ENCODE measurements around the gene CC2D1A. TPM values are rescaled to one million over a fixed set of nuclear protein-coding genes. Genes with fewer than 3 reads are reported as not detected.
"Not testable (repeated sequence)": the region's sequence is repeated elsewhere in the genome, so short reads cannot be mapped to it uniquely, and the experiment has no call there.

CC2D1A gene
- polyA plus RNA-seq, 12 donors = 7.6 to 28.3 (median 12.1) TPM; not detected in 1

GRCh38 chr19:13960863-13961784 lies 55.1 kb downstream of the CC2D1A start:
- no peak for DNase-seq

- no peak for DNase-seq
These were observed 56.1 kb downstream of the CC2D1A start for GRCh38 chr19:13961826-13962698.

- peak; percentile 63 for DNase-seq
These were observed 57.0 kb downstream of the CC2D1A start for GRCh38 chr19:13962699-13963602.

DNA sequence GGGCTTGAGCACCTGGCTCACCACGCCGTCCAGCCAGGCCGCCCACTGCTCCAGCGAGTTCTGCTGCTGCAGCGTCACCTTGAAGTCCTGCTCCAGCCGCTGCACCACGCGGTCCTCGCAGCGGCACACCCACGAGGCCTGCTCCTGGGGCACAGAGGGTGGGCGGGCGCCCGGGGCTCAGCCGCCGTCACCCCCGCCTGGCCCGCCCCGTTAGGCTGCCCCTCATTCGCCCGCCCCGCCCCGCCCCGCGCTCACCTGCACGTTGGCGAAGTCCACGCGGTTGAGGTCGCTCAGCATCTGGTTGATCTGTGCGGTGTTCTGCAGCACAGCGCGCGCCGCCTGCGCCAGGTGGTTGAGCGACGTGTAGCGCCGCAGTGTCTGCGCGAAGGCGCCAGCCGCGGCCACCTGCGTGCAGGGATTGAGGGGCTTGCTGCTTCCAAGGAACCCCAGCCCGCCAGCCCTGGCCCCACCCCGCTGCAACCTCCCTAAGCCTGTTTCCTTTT lies 57.7 kb downstream of the CC2D1A start:
- no peak for DNase-seq

DNA sequence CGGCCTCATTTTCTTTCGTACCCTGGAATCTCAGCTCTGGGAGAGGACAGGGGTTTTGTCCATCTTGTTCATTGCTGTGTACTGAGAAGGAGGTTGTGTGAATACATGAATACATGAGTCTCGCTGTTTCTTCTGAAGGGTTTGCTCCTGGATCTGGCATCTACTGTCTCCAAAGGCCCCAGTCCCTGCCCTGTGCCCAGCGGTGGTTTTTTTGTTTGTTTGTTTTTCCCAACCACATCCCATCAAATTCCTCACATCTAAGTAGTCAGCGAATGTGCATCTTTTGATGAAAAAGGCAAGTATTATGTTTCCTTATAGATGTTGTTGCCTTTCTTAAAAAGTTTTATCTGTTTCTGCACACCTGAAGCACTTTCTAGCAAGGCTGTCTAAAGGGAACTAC lies 58.8 kb downstream of the CC2D1A start:
- no peak for DNase-seq

- DNase-seq = no peak
These were observed 59.4 kb downstream of the CC2D1A start for GRCh38 chr19:13965377-13965896.

DNA sequence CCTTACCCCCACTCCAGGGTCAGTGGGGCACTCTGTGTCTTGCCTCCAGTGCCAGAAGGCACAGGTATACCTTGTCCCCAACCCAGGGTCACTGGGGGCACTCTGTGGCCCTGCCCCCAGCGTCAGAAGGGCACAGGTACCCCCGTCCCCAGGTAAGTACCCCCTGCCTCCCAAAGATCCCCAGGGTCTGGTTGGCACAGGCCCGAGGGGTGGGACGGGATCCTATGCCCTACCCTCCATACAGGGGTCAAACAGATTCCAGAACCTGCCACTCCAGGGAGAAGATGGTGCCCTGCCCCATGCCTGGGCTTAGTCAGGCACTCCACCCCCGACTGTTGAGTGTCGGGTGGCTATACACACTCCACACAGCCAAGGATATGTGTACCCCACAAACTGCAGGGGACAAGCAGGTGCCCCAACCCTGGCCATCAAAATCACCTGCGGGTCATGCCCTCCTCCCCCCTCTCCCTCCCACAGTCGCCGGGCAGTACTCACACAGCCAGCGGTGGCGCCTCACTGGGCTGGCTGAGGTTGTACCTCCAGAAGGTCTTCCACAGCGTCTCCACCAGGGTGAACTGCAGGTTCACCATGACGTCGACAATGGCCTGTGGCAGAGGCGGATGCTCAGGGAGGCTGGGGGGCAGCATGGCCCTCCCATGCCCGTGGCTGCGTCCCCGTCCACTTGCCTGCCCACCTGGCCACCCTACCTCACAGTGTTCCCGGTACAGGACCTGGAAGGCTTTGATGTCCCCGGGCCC lies 60.1 kb downstream of the CC2D1A start:
- DNase-seq = no peak

GRCh38 chr19:13966684-13967128 lies 60.7 kb downstream of the CC2D1A start:
- no peak for DNase-seq

- DNase-seq = not testable (repeated sequence)
These were observed 61.2 kb downstream of the CC2D1A start for GRCh38 chr19:13967206-13967605.

DNA sequence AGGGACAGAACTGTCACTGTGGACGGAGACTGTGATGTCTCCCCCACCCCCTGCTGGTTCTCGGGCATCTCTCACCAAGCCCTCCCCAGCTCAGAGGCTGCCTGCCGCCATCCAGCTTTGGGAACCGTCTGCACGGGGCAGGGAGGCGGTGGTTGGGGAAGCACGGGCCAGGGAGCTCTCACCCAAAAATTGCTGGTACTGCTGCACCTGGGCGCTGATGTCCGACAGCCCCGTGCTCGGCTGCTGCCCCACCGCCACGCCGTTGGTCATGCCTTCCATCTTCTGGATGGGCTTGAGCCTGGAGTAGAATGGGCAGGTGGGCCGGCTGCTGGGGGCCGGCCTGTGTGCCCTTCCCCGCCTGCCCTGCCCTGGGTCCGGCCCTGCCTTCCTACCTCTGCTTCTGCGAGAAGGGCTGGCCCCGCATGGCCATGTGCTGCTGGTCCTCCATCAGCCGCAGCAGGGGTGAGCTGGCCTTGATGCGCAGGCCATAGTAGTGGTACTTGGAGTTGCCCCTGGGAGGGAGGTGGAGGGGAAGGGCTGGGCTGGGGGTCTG lies 62.5 kb downstream of the CC2D1A start:
- DNase-seq = no peak

- no peak for DNase-seq
These were observed 63.0 kb downstream of the CC2D1A start for GRCh38 chr19:13968999-13969398.

- DNase-seq = no peak
These were observed 63.9 kb downstream of the CC2D1A start for GRCh38 chr19:13969897-13970296.

- not testable (repeated sequence) for DNase-seq
These were observed 65.9 kb downstream of the CC2D1A start for GRCh38 chr19:13971868-13972267.

GRCh38 chr19:13972368-13973155 lies 66.6 kb downstream of the CC2D1A start:
- no peak for DNase-seq

- not testable (repeated sequence) for DNase-seq
These were observed 67.5 kb downstream of the CC2D1A start for GRCh38 chr19:13973479-13973878.

- DNase-seq = no peak
These were observed 68.1 kb downstream of the CC2D1A start for GRCh38 chr19:13974073-13974472.

- DNase-seq = no peak
These were observed 69.9 kb downstream of the CC2D1A start for GRCh38 chr19:13975870-13976269.

GRCh38 chr19:13976446-13976845 lies 70.4 kb downstream of the CC2D1A start:
- DNase-seq = no peak

DNA sequence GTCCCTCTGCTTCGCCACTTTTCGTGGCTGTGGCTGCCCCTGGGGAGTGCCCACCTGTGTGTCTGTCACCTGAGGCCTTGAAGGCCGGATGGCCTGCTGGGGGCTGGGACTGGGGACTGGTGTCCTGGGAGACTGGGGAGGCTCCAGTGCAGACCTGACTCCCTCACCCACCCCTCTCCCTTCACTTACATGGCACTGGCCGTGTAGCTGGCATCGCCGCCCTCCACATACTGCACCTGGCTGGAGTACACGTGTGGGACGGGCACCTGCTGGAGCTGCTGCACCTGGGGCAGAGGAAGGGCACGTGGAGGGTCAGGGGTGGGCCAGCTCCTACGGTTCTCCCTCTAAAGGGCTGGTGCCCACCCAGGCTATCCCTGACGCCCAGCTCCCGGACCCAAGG lies 71.8 kb downstream of the CC2D1A start:
- DNase-seq = no peak
